Body of pancreas (tissue), 4 donors: ENCODE results near the gene EBF4.
"Not testable (repeated sequence)": the region's sequence is repeated elsewhere in the genome, so short reads cannot be mapped to it uniquely, and the experiment has no call there.

Experiments
- CTCF ChIP-seq, 7 experiments: fragments of 450-650 bp in 4 of 7; fragments of 200-600 bp in 3 of 7; sonication (generic) in 3 of 7; IDR thresholded peaks; one replicate each; pipeline ENCODE4 v1.5.1; 2016 to 2019; ENCODE audit warnings: antibody characterized with exemption in 7 of 7
- POLR2A ChIP-seq, 3 donors: fragments of 450-650 bp; IDR thresholded peaks; one replicate each; pipeline ENCODE4 v1.6.1; 2016; ENCODE audit warnings: antibody characterized with exemption in 3 of 3, mild to moderate bottlenecking in 2 of 3

DNA sequence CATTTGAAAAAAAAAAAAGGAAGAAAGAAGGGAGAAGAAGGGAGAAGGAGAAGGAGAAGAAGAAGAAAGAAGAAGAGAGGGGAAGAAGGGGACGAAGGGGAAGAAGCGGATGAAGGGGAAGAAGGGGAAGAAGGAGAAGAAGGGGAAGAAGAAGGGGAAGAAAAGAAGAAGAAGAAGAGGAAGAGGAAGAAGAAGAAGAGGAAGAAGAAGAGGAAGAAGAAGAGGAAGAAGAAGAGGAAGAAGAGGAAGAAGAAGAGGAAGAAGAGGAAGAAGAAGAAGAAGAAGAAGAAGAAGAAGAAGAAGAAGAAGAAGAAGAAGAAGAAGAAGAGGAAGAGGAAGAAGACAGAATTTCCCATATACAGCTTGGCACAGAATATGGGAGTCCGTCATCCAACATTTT is 10.5 kb upstream of the EBF4 start:
- TF ChIP-seq CTCF, POLR2A (IDR thresholded peaks at IDR 0.05): not testable (repeated sequence)
